Epidermal melanocyte (primary cell): ENCODE measurements around the gene DIPK1B.

Experiments used
- DNase-seq: peaks from one replicate; pipeline ENCODE4 v3.0.0; 2011; ENCODE audit warnings: low spot score; ENCODE audit not compliant: insufficient read length

The DIPK1B gene

DNA sequence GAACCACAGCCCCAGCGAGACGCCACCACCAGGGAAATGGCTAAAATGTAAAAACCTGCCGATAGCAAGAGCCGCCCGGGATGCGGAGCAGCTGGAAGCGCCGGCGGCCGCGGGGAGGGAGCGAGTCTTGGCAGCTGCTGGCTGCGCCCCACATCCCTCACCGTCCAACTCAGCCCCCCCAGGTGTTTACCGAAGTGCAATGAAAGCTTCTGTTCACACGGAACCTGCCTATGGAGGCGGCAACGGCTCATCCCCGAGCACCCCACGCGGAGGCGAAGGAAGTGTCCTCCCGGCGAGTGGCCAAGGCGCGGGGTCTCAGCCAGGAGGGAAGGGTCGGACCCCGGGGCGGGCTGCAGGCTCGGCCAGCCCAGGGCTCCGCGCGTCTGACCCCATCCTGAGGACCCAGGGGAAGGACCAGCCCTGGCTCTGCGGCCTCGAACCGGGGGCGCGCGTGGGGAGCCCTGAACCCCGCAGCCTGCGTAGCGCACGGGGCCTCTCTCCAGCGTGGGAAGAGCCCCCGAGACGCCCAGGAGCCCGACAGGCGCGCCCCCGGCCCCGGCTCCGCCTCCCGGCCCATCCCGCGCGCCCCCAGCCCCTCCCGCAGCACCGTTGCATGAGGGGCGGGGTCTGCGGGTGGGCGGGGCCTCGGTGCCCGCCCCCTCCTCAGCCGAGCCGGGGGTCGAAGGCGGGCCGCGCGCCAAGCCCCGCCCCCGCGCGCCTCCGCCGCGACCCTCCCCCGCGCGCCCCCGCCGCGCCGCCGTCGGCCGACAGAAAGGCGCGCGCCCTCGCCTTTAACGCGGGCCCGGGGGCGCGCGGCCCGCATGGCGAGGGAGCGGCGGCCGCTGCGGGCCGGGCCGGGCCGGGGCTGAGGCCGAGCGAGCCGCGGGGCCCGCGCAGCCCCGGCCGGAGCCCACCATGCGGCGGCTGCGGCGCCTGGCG is at the start of gene DIPK1B:
Gene DIPK1B (plus strand): TSS at position 822 of the 939 bp plus-strand sequence. CDS start 94 bp downstream, at position 916.
- no peak for DNase-seq

DNA sequence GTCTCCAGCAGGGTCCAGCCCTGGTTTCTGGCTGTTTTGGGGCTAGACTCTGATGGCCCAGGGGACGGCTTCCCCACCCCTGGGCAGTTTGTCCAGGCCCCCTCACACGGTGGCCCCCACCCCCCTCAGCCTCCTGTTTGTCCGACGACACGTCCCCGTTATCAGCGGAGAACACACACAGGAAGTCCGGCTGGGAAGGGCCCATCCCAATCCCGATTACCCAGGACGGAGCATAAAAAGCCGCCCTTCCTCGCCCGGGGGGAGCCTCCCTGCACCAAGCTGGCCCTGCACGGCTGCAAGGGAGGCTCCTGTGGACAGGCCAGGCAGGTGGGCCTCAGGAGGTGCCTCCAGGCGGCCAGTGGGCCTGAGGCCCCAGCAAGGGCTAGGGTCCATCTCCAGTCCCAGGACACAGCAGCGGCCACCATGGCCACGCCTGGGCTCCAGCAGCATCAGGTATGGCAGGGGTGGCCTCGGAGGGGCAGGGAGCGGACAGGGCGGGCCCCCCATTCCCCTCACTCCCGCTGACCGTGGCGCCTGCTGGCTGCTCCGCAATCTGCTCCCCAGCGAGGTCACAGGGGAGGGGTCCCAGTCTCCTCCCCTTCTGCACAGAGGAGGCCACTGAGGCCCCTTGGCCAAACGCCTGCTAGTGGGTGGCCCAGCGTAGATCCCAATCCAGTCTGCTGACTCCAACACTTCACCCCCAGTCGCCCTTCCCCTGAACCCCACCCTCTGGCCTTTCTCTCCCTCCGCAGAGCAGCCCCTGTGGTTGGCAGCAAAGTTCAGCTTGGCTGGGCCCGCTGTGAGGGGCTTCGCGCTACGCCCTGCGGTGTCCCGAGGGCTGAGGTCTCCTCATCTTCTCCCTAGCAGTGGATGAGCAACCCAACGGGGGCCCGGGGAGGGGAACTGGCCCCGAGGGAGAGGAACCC is 49.5 kb upstream of the DIPK1B start, which contains the start of gene EGFL7:
Gene EGFL7 (plus strand): TSS at position 261 of the 926 bp plus-strand sequence. CDS start 5,367 bp downstream, outside the sequence.
- no peak for DNase-seq

DNA sequence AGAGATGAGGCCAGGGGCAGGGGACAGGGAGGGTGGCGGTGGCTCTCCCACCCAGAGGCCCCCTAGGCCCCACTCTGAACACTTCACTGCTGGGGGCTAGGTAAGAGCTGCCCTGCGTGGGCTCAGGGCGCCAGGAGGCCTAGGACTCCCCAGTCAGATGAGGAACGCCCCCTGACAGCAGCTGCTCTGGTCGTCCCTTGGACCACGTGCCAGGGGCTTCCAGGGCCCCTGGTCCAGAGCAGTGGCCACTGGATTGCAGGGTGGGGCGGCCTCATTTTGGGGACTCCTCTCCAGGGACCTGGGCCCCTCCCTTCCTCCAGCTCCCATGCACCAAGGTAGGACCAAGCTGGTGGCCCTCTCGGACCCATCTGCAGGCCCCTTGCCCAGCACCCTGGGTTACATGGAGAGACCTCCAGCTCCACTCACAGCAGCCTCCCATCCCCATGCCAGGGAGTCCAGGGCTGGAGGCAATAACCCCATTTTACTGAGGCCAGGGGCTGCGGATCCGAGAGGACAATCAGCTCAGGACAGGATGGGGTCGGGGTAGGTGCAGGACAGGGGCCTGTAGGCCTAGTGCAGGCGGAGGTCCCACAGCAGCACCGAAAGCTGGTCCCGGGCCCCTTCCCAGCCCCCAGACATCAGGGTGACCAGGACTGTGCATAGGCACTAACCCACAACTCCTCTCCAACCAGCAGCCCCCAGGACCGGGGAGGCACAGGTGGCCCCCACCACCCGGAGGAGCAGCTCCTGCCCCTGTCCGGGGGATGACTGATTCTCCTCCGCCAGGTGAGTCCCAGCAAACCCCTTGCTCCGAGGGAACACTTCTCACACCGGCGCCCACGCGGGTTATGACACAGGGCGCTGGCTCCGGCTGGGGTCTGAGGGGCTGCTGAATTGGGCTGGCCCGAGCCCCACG is 48.1 kb upstream of the DIPK1B start:
- DNase-seq: no peak

DNA sequence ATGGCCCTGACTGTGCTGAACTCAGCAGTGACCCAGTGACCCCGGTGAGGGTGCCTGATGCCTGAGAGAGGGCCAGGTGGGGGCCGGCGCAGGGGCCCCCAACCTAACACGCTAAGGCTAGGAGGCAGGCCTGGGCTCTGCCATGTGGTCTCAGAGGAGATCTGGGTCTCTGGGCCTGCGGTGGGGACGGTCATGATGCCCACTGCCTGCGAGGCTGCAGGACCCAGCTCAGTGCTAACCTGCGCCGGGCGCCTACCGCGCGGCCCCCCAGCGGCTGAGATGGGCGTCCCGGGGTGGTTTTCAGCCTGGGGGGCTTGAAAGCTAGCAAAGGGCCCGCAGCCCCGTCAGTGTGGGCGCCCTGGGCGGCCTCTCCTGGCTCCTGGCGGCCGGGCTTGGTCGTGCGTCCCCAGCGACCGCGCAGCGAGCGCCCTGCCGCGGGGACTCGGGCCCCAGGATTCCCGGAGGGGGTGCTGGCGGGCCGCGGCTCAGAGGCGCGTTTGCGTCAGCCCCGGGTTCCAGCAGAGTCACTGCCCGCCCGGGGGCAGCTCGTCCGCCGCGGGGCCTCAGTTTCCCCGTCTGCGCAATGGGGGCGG is 47.2 kb upstream of the DIPK1B start:
- peak; percentile 66 for DNase-seq

DNA sequence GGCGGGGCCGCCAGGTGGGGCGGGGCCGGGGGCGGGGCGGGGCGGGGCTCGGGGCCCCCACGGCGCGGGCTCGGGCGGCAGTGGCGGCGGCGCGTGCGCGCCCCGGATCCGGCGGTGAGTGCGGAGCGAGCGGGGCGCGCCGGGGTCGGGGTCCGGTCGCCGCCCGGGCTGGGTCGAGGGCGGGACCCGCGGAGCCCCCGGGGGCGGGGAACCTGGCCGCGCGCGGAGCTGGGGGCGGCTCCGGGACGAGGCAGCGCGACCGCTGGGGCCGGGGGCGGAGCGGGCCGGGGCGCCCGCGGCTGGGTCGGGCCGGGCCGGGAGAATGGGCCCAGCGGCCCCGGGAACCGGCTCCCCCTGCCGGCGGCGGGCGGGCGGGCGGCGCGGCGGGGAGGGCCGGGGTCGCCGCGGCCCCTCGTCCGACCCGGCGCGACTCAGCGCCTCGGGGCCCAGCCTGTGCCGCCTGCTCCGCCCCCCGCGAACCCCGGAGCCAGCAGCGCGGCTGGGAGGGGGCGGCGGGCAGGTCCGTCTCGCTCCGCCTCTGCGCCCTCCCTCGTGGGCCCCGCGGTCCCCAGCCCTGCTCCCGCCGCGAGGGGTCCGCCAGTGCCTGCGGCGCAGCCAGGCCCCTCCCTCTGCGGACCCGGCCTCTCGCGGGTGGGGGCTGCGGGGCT is 46.5 kb upstream of the DIPK1B start:
- no peak for DNase-seq

DNA sequence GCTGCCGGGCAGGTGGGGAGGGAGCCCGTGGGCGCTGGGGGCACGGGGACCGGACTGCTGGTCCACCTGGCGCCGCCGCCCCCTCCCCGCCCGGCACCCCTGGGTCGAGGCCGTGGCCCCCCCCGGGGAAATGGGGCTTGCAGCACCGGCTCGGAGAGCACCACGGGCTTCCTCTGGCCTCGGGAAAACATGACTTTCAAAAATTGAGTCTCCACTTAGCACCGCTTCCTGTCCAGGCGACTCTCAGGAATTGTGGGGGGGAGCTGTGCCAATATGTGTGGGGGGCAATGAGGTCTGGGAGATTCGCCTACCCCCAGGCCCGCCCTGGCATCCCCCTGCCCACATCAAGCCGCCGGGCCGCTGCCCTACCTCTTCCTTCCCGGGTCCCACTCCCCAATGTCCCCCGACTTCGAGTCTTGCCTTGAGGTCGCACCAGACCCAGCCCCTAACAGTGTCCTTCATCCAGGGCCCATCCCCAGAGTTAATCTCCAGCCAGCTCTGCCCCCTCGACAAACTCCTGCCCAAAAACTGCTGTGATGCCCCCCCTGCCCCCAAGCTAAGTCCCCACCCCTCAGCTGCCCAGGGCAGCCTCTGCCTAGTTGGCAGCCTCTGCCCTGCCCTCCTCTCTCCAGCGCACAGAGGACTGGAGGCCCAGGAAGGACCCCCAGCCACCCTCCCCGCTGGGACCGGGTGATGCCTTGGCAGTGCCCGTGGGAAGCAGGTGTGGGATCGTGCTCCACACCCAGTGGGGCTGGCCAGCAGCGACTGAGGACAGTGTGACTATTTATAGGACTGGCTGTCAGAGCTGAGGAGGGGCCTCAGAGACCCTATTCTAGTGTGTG is 45.8 kb upstream of the DIPK1B start:
- DNase-seq: no peak

DNA sequence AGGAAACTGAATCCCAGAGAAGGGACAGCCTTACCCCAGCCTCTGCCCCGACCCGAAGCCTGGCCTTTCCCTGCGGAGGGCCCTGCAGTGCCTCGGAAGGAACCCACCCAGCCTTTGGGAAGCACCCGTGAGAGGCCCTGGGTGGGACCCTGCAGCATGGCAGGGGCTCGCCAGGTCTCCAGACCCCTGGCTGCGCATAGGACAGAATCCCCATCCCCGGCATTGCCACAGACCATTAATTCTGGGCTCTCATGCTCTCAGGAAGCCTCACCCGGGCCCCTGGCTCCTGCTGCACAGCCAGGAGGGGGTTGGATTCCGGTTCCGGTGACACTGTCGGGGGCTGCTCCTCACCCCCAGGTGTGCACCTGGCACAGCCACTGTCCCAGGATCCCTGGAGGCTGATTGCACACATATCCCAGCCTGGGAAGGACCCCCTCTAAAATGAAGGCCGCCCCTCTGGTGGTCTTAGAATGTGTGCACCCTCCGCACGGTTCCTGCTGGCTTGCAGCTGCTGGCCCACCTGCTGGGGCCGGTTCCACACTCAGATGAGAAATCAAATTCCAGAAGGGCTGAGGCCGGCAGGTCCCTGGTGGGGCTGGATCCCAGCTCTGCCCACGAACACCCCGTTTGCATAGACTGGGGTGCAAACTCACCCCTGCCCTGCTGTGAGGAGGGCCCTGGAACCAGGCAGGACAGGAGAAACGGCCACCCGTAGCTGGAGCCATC is 45.0 kb upstream of the DIPK1B start:
- DNase-seq: no peak

DNA sequence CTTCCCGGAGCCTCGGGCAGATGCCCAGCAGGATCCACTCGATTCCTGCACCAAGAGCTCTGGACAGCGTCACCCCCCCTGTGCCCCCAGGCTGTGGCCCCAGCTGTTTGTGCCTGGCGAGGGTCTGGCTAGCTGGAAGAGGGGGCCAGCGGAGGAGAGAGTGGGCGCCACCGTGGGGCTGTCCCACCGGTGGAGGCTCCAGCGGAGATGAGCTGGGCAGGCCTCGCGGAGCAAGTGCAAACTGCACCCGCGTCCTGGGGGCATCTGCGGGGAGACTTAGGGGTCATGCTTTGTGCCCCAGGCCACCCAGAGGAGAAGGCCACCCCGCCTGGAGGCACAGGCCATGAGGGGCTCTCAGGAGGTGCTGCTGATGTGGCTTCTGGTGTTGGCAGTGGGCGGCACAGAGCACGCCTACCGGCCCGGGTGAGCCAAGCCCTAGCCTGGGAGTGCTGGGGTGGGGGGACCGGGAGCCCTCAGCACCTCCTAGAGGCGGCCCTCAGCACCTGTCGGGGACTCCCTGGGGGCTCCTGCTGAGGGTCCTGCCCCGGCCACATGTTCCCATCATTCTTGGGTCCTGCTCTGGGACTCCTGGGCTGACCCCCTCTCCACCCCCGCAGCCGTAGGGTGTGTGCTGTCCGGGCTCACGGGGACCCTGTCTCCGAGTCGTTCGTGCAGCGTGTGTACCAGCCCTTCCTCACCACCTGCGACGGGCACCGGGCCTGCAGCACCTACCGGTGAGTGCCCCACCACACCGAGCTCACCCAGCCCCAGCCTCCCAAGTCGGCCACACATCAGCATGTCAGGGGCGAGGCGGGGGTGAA is 44.2 kb upstream of the DIPK1B start:
- DNase-seq: no peak

DNA sequence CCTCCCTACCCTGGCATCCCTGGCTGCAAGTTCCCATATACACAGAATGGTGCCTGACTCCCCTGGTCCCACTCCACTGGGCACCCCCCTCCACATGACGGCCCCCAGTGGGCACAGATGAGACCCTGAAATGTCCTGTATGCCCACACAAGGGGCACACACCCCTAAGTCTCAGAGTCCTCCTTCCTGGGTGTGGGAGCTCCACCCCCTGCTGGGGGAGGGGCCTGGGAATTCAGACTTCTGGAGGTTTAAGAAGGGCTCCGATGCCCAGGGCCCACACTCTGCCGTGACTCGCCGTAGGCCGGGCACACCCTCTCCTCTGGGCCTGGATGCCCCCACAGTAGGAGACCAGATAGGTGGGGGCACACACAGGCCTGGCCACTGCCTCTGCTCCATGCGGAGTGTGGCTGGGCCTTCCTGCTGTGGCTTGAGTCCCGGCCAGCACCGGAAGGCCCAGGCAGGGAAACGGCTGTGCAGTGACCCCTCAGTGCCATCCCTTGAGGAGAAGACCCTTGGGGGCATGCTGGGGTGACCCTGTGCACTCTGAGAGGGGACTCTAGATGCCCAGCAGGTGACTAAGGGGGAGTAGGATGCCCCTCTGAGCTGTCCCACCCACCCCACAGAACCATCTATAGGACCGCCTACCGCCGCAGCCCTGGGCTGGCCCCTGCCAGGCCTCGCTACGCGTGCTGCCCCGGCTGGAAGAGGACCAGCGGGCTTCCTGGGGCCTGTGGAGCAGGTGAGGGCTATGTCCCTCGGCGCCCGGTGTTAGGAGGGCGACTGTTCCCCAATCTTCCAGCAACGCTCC is 43.2 kb upstream of the DIPK1B start:
- no peak for DNase-seq

DNA sequence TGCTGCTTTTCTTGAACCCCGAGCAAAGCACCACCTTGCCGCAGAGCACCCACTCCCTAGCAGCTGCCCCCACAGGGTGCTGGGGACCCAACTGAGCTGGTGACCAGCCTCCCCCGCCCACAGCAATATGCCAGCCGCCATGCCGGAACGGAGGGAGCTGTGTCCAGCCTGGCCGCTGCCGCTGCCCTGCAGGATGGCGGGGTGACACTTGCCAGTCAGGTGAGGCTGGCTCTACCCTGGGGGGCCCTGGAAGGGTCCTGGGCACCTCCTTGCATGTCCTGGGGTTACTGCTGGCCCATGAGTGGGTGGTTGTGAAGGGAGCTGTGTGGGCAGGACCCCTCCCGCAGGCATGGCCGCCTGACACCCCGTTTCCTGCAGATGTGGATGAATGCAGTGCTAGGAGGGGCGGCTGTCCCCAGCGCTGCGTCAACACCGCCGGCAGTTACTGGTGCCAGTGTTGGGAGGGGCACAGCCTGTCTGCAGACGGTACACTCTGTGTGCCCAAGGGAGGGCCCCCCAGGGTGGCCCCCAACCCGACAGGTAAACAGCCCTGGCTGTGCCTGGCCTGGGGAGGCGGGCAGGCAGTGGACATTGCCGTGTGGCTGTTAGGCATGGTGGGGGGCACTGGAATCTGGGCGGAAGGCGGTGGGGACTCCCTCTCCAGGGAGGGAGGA is 42.4 kb upstream of the DIPK1B start:
- DNase-seq: no peak

DNA sequence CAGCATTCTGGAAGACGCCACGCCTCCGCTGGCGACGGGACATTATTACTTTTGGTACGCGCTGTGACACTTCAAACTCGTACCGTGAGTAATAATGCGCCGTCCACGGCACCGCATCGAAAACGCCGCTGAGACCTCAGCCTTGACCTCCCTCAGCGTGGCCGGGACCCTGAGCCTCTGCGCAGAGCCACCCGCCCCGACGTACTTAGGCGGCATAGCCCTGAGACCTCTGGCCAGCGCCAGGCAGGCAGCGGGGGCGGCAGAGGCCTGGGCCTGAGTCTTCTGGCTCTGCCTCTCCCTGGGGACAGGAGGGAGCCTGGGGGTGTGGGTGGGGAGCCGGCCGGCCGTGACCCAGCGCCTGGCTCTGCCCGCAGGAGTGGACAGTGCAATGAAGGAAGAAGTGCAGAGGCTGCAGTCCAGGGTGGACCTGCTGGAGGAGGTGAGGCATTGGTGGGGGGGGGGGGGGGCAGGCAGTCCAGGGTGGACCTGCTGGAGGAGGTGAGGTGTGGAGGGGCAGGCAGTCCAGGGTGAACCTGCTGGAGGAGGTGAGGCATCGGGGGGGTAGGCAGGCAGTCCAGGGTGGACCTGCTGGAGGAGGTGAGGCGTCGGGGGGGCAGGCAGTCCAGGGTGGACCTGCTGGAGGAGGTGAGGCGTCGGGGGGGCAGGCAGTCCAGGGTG is 41.7 kb upstream of the DIPK1B start:
- DNase-seq: no peak

DNA sequence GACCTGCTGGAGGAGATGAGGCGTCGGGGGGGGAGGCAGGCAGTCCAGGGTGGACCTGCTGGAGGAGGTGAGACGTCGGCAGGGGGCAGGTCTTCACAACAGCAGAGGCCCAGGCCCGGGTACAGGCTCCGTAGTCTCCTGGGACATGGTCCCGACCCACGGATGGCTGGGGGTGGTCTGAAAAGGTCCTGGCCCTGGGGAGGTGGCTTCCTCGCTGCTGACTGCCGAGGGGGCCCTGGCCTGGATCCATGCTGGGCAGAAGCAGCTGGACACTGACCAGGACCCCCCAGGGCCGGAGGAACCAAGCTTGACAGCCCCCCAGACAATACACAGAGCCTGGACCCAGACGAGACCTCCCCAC is 41.1 kb upstream of the DIPK1B start:
- no peak for DNase-seq

DNA sequence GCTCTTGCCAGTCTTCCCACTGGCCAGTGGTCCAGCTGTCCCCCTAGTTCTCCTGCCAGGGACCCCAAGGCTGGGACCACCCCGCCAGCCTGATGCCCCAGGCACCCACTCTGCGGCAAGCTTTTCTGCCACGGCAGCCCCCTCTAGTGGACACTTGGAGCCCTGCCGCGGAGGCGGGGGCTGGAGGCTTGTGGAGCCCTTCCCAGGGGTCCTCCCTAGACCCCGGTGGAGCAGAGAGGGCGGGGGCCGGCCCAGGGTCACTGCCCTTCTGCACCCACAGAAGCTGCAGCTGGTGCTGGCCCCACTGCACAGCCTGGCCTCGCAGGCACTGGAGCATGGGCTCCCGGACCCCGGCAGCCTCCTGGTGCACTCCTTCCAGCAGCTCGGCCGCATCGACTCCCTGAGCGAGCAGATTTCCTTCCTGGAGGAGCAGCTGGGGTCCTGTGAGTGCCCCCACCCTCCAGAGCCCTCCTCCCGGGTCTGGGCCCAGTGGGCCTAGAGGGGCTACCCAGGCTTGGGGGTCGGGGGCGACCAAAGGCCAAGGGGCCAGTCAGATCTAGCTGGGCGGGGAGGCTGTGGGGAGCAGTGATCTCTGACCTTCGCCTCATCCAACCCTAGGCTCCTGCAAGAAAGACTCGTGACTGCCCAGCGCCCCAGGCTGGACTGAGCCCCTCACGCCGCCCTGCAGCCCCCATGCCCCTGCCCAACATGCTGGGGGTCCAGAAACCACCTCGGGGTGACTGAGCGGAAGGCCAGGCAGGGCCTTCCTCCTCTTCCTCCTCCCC is 40.5 kb upstream of the DIPK1B start:
- DNase-seq: peak; percentile 75

DNA sequence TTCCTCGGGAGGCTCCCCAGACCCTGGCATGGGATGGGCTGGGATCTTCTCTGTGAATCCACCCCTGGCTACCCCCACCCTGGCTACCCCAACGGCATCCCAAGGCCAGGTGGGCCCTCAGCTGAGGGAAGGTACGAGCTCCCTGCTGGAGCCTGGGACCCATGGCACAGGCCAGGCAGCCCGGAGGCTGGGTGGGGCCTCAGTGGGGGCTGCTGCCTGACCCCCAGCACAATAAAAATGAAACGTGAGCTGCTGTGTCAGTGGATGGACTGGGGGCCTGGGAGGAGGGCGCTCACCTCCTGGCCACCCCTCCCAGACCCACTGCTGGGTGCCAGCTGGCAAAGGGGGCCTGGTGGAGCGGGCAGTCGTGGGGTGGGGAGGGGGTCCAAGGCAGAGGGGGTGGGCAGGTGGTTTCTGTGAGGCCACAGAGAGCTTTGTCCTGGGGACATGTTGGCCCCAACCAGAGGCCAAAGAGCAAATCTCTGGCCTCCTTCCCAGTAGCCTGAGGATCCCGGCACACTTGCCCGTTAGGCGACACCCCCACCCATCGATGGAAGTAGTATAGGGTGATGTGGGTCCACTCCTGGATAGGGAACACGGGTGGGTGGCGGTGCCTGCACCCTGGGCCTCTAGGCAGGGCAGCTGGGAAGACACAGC is 39.8 kb upstream of the DIPK1B start:
- DNase-seq: no peak
